Measurements from ENCODE around the gene EML4. TPM values are rescaled to one million over a fixed set of nuclear protein-coding genes. Genes with fewer than 3 reads are reported as not detected.

The EML4 gene
- total and polyA plus RNA-seq, 10 of the 15 experiments (the other 5 are each of a cell fraction or from before 2014, with no cell fraction given), result 23.1 to 91.3 (median 77.4) TPM

- TF ChIP-seq HSF1 (IDR thresholded peaks at IDR 0.05; ENCODE audit: low read depth, low read length), result no peak
- TF ChIP-seq MTA2 (IDR thresholded peaks at IDR 0.05; ENCODE audit: low read depth), result no peak
- TF ChIP-seq KAT2A (conservative IDR thresholded peaks at IDR 0.05; ENCODE audit: control insufficient read depth, low read depth, low read length), result no peak
- TF ChIP-seq SMARCA5 (IDR thresholded peaks at IDR 0.05), result peak; percentile 50; the same call in 1 of the 2 replicates
- peak in 1 of 2 experiments; percentile 44; a peak in 2 of 4 replicates for TF ChIP-seq IKZF2 (IDR thresholded peaks at IDR 0.05)
- no peak for TF ChIP-seq EGR1 (IDR thresholded peaks at IDR 0.05; ENCODE audit: borderline replicate concordance in 1 of 2, low read depth in 2 of 2, low read length in 2 of 2)
Measured at GRCh38 chr2:42196403-42197267, 27.5 kb downstream of the EML4 start (continued).

- CTCF ChIA-PET, result interaction anchor here (0.8 to 6.9 kb wide), 3 partner anchors 72 to 101 kb away, joined by 3 to 160 read pairs (median 5); no protein-coding TSS in a partner anchor
- H3K27me3 ChIP-seq (replicated peaks in 1 of 2; ENCODE audit: control insufficient read depth in 2 of 2, insufficient read depth in 2 of 2, low read length in 1 of 2), result no peaks in the 10 kb centered on the region
- H4K20me1 ChIP-seq (ENCODE audit: control insufficient read depth, insufficient read depth), result no peaks in the 10 kb centered on the region
- TF ChIP-seq RELA (IDR thresholded peaks at IDR 0.05; ENCODE audit: borderline replicate concordance, partially characterized antibody) (no peak), USF1 (IDR thresholded peaks at IDR 0.05; ENCODE audit: borderline replicate concordance, extremely low read length, insufficient read depth, low read depth, low read length) (no peak), YBX1 (IDR thresholded peaks at IDR 0.05) (no peak), CEBPZ (IDR thresholded peaks at IDR 0.05; ENCODE audit: low read depth, low read length) (no peak)
- no peak overlapping the region for H3K27ac ChIP-seq (ENCODE audit: control insufficient read depth, insufficient read depth)
- H3K4me1 ChIP-seq (ENCODE audit: control insufficient read depth, insufficient read depth, low read length), result peaks cover 15% of the 10 kb centered on the region; the same call in 1 of the 2 replicates
- intact Hi-C loops (cut with micrococcal nuclease; ENCODE audit: unreplicated experiment) (loop anchor here (2.0 kb wide), 1 partner anchor 27 kb away; no protein-coding TSS in a partner anchor), in situ Hi-C loops (cut with MboI) (loop anchor here (5.0 kb wide), 1 partner anchor 100 kb away; no protein-coding TSS in a partner anchor)
- H3K9ac ChIP-seq (ENCODE audit: control insufficient read depth, insufficient read depth, low read length), result no peak overlapping the region
- RAD21 ChIA-PET (ENCODE audit: unreplicated experiment), result interaction anchor here (1.0 to 1.7 kb wide), 5 partner anchors 17 to 107 kb away, joined by 3 read pairs; no protein-coding TSS in a partner anchor
- H3K4me3 ChIP-seq, result no peak overlapping the region
- POLR2A ChIA-PET, result no interaction called here
- no peaks in the 10 kb centered on the region; a peak in 1 of 4 replicates for H3K36me3 ChIP-seq (ENCODE audit: control insufficient read depth in 2 of 2, insufficient read depth in 2 of 2, low read length in 1 of 2)
- H2AFZ ChIP-seq (ENCODE audit: control insufficient read depth, low read depth, low read length), result no peak overlapping the region
- SMC1A ChIA-PET (ENCODE audit: uncharacterized antibody, unreplicated experiment), result interaction anchor here (0.9 to 1.3 kb wide), 3 partner anchors 24 to 98 kb away, joined by 3 to 4 read pairs (median 4); no protein-coding TSS in a partner anchor
- no peak for ATAC-seq
- FAIRE-seq, result no peak
- WGBS (ENCODE audit: insufficient coverage, insufficient replicate concordance, low lambda C conversion rate, missing lambda C conversion rate), result 45% methylated on average over 1 of the region's 1 CpG
- DNase-seq (ENCODE audit: low read depth, low spot score), result no peak
- peaks cover 59% of the 10 kb centered on the region for H3K79me2 ChIP-seq (ENCODE audit: control insufficient read depth, insufficient read depth, low read length)
- no peak overlapping the region for H3K4me2 ChIP-seq (ENCODE audit: control insufficient read depth, insufficient read depth)
- no TSS peak for BruUV-seq (replicated peaks)
- H3K9me3 ChIP-seq (replicated peaks; ENCODE audit: control insufficient read depth, insufficient read depth, low read length), result no peaks in the 10 kb centered on the region
Measured at GRCh38 chr2:42197792-42198191, 28.6 kb downstream of the EML4 start.
